ENCODE measurements around the gene FAM136A. TPM values are rescaled to one million over a fixed set of nuclear protein-coding genes. Genes with fewer than 3 reads are reported as not detected.
A peak's percentile ranks its signal among the peaks of the same experiment; 100 is the strongest.

The FAM136A gene
- total RNA-seq, 1 donor from 2014 or later = 26.0 TPM

GRCh38 chr2:70247364-70248180 is 54.3 kb downstream of the FAM136A start:
- intact Hi-C loops (cut with micrococcal nuclease) = no loop called here
- no peak for DNase-seq
- no peaks in the 10 kb centered on the region for H3K9me3 ChIP-seq (replicated peaks)
- peak overlapping the region; percentile 98 for H3K27ac ChIP-seq (replicated peaks)
- no peak for TF ChIP-seq CTCF (IDR thresholded peaks at IDR 0.05; ENCODE audit: borderline replicate concordance)
- H3K27me3 ChIP-seq (ENCODE audit: low read depth) = no peaks in the 10 kb centered on the region
- H3K4me1 ChIP-seq = peaks cover 58% of the 10 kb centered on the region
- no peaks in the 10 kb centered on the region for H3K36me3 ChIP-seq
- peak overlapping the region; percentile 83 for H3K4me3 ChIP-seq

Small RNAs within 50 kb of the gene (microRNA-seq; reads per million reads assigned to microRNA genes)
- gene MIR1285-2 = not detected

Other genes with a start within 250 kb of the FAM136A start
- gene PCBP1, start 214.6 kb downstream of the FAM136A start, total RNA-seq = 205 TPM
- gene C2orf42, start 111.0 kb downstream of the FAM136A start, total RNA-seq = 14.6 TPM
- 45.1 TPM for gene TIA1, start 53.4 kb downstream of the FAM136A start, total RNA-seq
- gene PCYOX1, start 43.9 kb downstream of the FAM136A start, total RNA-seq = 84.6 TPM
- 138 TPM for gene SNRPG, start 8.3 kb downstream of the FAM136A start, total RNA-seq

Data from left ventricle myocardium inferior (tissue), 1 donor.